ENCODE results near the gene MEIKIN.
"Not testable (repeated sequence)": the region's sequence is repeated elsewhere in the genome, so short reads cannot be mapped to it uniquely, and the experiment has no call there.

The MEIKIN gene

GRCh38 chr5:131916481-131916880 is 29.0 kb downstream of the MEIKIN start:
- TF ChIP-seq, protein P1, sequence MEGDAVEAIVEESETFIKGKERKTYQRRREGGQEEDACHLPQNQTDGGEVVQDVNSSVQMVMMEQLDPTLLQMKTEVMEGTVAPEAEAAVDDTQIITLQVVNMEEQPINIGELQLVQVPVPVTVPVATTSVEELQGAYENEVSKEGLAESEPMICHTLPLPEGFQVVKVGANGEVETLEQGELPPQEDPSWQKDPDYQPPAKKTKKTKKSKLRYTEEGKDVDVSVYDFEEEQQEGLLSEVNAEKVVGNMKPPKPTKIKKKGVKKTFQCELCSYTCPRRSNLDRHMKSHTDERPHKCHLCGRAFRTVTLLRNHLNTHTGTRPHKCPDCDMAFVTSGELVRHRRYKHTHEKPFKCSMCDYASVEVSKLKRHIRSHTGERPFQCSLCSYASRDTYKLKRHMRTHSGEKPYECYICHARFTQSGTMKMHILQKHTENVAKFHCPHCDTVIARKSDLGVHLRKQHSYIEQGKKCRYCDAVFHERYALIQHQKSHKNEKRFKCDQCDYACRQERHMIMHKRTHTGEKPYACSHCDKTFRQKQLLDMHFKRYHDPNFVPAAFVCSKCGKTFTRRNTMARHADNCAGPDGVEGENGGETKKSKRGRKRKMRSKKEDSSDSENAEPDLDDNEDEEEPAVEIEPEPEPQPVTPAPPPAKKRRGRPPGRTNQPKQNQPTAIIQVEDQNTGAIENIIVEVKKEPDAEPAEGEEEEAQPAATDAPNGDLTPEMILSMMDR (conservative IDR thresholded peaks at IDR 0.05; ENCODE audit: low read length), result no peak
- no peak overlapping the region for H3K4me3 ChIP-seq (ENCODE audit: low read length)
- DNase-seq (ENCODE audit: low read depth), result no peak

DNA sequence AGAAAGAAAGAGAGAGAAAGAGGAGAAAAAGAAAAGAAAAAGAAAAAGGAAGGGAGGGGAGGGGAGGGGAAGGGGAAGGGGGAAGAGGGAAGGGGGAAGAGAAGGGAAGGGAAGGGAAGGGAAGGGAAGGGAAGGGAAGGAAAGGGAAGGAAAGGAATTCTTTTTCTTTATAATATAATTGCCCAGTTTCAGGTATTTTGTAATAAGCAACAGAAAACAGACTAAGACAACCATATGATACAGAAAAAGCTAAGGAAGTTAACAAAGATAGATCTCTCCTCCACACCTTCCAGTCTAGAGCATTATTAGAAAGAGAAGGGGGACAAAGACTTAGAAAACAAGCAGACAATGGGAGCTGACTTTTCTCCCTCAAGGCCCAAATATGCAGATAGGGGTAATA is 31.0 kb downstream of the MEIKIN start:
- DNase-seq (ENCODE audit: low read depth), result no peak
- TF ChIP-seq, protein P1 (conservative IDR thresholded peaks at IDR 0.05; ENCODE audit: low read length), result no peak
- no peak overlapping the region for H3K4me3 ChIP-seq (ENCODE audit: low read length)

- H3K4me3 ChIP-seq (ENCODE audit: low read length), result no peak overlapping the region
- TF ChIP-seq, protein P1 (conservative IDR thresholded peaks at IDR 0.05; ENCODE audit: low read length), result no peak
- no peak for DNase-seq (ENCODE audit: low read depth)
These were observed 31.9 kb downstream of the MEIKIN start for GRCh38 chr5:131913603-131914002.

DNA sequence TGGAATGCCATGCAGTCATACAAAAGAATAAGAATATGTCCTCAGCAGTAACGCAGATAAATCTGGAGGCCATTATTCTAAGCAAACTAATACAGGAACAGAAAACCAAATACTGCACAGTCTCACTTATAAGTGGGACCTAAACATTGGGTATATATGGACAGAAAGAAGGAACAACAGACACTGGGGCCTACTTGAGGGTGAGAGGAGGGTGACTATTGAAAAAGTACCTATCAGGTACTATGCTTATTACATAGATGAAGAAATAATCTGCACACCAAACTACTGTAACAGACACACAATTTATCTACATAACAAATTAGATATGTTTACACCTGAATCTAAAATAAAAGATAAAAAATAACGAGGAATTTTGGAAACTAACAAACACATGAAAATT is 38.8 kb downstream of the MEIKIN start:
- no peak overlapping the region for H3K4me3 ChIP-seq (ENCODE audit: low read length)
- TF ChIP-seq, protein P1 (conservative IDR thresholded peaks at IDR 0.05; ENCODE audit: low read length), result no peak
- DNase-seq (ENCODE audit: low read depth), result no peak

DNA sequence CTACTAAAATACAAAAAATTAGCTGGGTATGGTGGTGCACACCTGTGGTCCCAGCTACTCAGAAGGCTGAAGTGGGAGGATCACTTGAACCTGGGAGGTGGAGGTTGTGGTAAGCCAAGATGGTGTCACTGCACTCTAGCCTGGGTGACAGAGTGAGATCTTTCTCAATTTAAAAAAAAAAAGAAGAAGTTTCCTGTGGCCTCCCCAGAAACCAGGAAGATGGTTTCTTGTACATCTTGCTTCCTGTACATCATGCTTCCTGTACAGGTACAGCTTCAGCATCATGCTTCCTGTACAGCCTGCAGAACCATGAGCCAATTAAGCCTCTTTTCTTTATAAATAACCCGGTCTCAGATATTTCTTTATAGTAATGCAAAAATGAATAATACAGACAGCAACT is 43.2 kb downstream of the MEIKIN start:
- DNase-seq (ENCODE audit: low read depth), result not testable (repeated sequence)

DNA sequence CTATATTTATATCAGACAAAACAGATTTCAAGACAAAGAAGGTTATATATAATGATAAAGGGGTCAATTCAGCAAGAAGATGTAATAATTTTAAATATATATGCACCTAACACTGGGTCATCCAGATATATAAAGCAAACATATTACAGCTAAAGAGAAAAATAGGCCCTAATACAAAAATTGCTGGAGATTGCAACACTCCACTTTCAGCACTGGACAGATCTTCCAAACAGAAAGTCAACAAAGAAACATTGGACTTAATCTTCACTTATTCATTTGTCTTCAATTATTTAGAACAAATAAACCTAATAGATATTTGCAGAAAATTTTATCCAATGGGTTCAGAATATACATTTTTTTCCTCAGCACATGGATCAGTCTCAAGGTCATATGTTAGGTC is 45.8 kb downstream of the MEIKIN start:
- DNase-seq (ENCODE audit: low read depth), result no peak
- no peak overlapping the region for H3K4me3 ChIP-seq (ENCODE audit: low read length)
- TF ChIP-seq, protein P1 (conservative IDR thresholded peaks at IDR 0.05; ENCODE audit: low read length), result no peak

More for the DNA sequence above, 43.2 kb downstream of the MEIKIN start:
- not testable (repeated sequence) for H3K4me3 ChIP-seq (ENCODE audit: low read length)

DNA sequence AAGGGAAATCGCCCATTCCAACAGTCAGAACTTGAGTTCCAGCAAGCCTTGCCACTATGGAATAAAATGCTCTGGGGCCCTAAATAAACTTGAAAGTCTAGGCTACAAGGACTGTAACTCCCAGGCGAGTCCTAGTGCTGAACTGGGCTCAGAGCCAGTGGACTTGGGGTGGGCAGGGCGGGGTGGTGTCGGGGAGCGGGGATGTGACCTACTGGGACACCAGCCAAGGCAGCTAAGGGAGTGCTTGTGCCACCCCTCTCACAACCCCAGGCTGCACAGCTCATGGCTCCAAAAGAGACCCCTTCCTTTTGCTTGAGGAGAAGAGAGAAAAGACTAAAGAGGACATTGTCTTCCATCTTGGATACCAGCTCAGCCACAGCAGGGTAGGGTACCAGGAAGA is 61.5 kb downstream of the MEIKIN start:
- no peak overlapping the region for H3K4me3 ChIP-seq (ENCODE audit: low read length)
- DNase-seq (ENCODE audit: low read depth), result no peak
- TF ChIP-seq, protein P1 (conservative IDR thresholded peaks at IDR 0.05; ENCODE audit: low read length), result no peak

DNA sequence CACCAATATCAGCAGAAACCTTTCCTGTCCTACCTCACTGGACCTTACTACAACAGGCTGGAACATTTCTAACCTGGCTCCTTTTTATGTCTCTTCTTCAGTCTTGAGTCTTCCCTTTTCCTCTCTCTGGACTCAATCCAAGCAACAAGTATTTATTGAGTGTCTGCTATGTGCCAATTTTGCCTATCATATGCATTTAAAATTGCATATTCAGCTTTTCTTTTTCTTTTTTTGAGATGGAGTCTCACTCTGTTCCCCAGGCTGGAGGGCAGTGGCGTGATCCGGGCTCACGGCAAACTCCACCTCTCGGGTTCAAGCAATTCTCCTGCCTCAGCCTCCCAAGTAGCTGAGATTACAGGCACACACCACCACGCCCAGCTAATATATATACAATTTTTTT is 65.8 kb downstream of the MEIKIN start:
- DNase-seq (ENCODE audit: low read depth), result no peak
- no peak overlapping the region for H3K4me3 ChIP-seq (ENCODE audit: low read length)
- TF ChIP-seq, protein P1 (conservative IDR thresholded peaks at IDR 0.05; ENCODE audit: low read length), result no peak
